Measurements from ENCODE around the gene CAPN9.

- TF ChIP-seq EZH2phosphoT487 (IDR thresholded peaks at IDR 0.05; ENCODE audit: borderline replicate concordance, low read length) (no peak), CTCF (conservative IDR thresholded peaks at IDR 0.05; ENCODE audit: low read depth, low read length) (no peak)
Observed at GRCh38 chr1:230836793-230837192, 89.6 kb downstream of the CAPN9 start.
